ENCODE results near the gene PHC2. TPM values are rescaled to one million over a fixed set of nuclear protein-coding genes. Genes with fewer than 3 reads are reported as not detected.

Gene PHC2
- total and polyA plus RNA-seq, 9 of the 15 experiments (the other 6 are each of a cell fraction or from before 2014, with no cell fraction given): 3.1 to 67.6 (median 34.6) TPM

GRCh38 chr1:33328817-33329216, 102.1 kb downstream of the PHC2 start (continued):
- TF ChIP-seq BCOR (IDR thresholded peaks at IDR 0.05) (no peak), NFE2L1 (tag; IDR thresholded peaks at IDR 0.05; ENCODE audit: borderline replicate concordance, low read depth) (no peak), RBFOX2 (IDR thresholded peaks at IDR 0.05; ENCODE audit: low read depth, low read length) (no peak)
- TF ChIP-seq, protein P1, sequence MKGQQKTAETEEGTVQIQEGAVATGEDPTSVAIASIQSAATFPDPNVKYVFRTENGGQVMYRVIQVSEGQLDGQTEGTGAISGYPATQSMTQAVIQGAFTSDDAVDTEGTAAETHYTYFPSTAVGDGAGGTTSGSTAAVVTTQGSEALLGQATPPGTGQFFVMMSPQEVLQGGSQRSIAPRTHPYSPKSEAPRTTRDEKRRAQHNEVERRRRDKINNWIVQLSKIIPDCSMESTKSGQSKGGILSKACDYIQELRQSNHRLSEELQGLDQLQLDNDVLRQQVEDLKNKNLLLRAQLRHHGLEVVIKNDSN (CRISPR knock-in tag; IDR thresholded peaks at IDR 0.05): no peak

GRCh38 chr1:33327587-33328325, 103.1 kb downstream of the PHC2 start:
- WGBS (ENCODE audit: insufficient coverage, low coverage, missing lambda C conversion rate): 88% methylated on average over 9 of the region's 9 CpGs
- Histone ChIP-seq H3K27me3 (ENCODE audit: control insufficient read depth in 2 of 2, insufficient read depth in 2 of 2, low read length in 2 of 2) (no peaks in the 10 kb centered on the region), H3K27ac (ENCODE audit: extremely low read depth, low read depth, low read length) (no peak overlapping the region), H4K20me1 (replicated peaks; ENCODE audit: control insufficient read depth, insufficient read depth, low read length) (peaks cover 9% of the 10 kb centered on the region; the same call in 1 of the 2 replicates), H3K9ac (ENCODE audit: insufficient read depth in 1 of 2, low read depth in 2 of 2, low read length in 2 of 2) (no peak overlapping the region), H3K9me3 (replicated peaks; ENCODE audit: control insufficient read depth, insufficient read depth, low read depth, low read length) (no peaks in the 10 kb centered on the region), H3K36me3 (ENCODE audit: control insufficient read depth, insufficient read depth, low read length) (peaks cover 97% of the 10 kb centered on the region; the same call in 2 of the 3 replicates), H3K4me1 (replicated peaks in 1 of 2; ENCODE audit: control insufficient read depth in 2 of 2, insufficient read depth in 2 of 2, low read length in 2 of 2) (no peaks in the 10 kb centered on the region), H3K9me1 (ENCODE audit: control insufficient read depth, insufficient read depth, low read length) (no peaks in the 10 kb centered on the region), H3K79me2 (ENCODE audit: control insufficient read depth, insufficient read depth, low read length) (no peaks in the 10 kb centered on the region), H3K4me2 (ENCODE audit: insufficient read depth, low read length) (no peak overlapping the region), H3K4me3 (no peak overlapping the region), H2AFZ (ENCODE audit: low read depth, low read length) (no peak overlapping the region)
- intact Hi-C loops (cut with micrococcal nuclease) (no loop called here), in situ Hi-C loops (cut with MboI) (no loop called here)
- no TSS peak for BruUV-seq (replicated peaks)
- POLR2A ChIA-PET: interaction anchor here (1.2 to 2.2 kb wide), 3 partner anchors 11 to 25 kb away, joined by 3 to 12 read pairs (median 4); no protein-coding TSS in a partner anchor
- CTCF ChIA-PET (ENCODE audit: low intra/inter-chr PET ratio): no interaction called here
- ATAC-seq (no peak), DNase-seq (ENCODE audit: extremely low read depth in 1 of 4, low spot score in 3 of 4) (no peak), FAIRE-seq (no peak)
- TF ChIP-seq HMGXB4 (CRISPR knock-in tag; IDR thresholded peaks at IDR 0.05) (no peak), HDAC6 (IDR thresholded peaks at IDR 0.05; ENCODE audit: low read depth, low read length) (no peak), ZNF77 (CRISPR knock-in tag; IDR thresholded peaks at IDR 0.05) (no peak), RAD21 (CRISPR knock-in tag; conservative IDR thresholded peaks at IDR 0.05 in 1 of 2, IDR thresholded peaks at IDR 0.05 in 1 of 2) (no peak), ATF3 (IDR thresholded peaks at IDR 0.05) (no peak), ATF3 (CRISPR knock-in tag; conservative IDR thresholded peaks at IDR 0.05) (no peak), ZNF695 (CRISPR knock-in tag; IDR thresholded peaks at IDR 0.05) (no peak), EZH2 (IDR thresholded peaks at IDR 0.05; ENCODE audit: borderline replicate concordance, low read depth, low read length) (no peak)
- TF ChIP-seq, protein P2, sequence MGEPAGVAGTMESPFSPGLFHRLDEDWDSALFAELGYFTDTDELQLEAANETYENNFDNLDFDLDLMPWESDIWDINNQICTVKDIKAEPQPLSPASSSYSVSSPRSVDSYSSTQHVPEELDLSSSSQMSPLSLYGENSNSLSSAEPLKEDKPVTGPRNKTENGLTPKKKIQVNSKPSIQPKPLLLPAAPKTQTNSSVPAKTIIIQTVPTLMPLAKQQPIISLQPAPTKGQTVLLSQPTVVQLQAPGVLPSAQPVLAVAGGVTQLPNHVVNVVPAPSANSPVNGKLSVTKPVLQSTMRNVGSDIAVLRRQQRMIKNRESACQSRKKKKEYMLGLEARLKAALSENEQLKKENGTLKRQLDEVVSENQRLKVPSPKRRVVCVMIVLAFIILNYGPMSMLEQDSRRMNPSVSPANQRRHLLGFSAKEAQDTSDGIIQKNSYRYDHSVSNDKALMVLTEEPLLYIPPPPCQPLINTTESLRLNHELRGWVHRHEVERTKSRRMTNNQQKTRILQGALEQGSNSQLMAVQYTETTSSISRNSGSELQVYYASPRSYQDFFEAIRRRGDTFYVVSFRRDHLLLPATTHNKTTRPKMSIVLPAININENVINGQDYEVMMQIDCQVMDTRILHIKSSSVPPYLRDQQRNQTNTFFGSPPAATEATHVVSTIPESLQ (CRISPR knock-in tag; IDR thresholded peaks at IDR 0.05): no peak
- TF ChIP-seq, protein P3, sequence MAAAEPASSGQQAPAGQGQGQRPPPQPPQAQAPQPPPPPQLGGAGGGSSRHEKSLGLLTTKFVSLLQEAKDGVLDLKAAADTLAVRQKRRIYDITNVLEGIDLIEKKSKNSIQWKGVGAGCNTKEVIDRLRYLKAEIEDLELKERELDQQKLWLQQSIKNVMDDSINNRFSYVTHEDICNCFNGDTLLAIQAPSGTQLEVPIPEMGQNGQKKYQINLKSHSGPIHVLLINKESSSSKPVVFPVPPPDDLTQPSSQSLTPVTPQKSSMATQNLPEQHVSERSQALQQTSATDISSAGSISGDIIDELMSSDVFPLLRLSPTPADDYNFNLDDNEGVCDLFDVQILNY (CRISPR knock-in tag; IDR thresholded peaks at IDR 0.05): no peak

Measured in K562 (cell line).